Measurements from ENCODE around the gene RAP1GAP.

RAP1GAP gene

GRCh38 chr1:21599402-21599801, 69.8 kb downstream of the RAP1GAP start:
- DNase-seq (ENCODE audit: low read depth, low spot score): no peak
- in situ Hi-C loops (cut with HindIII; ENCODE audit: low sequenced_read_pairs): no loop called here
- H3K4me3 ChIP-seq (ENCODE audit: low read depth, low read length): no peak overlapping the region
- no peak for TF ChIP-seq CTCF (IDR thresholded peaks at IDR 0.05; ENCODE audit: low read depth, low read length)

GRCh38 chr1:21598904-21599303, 70.3 kb downstream of the RAP1GAP start:
- no peak for DNase-seq (ENCODE audit: low read depth, low spot score)
- no peak for TF ChIP-seq CTCF (IDR thresholded peaks at IDR 0.05; ENCODE audit: low read depth, low read length)
- in situ Hi-C loops (cut with HindIII; ENCODE audit: low sequenced_read_pairs): no loop called here
- no peak overlapping the region for H3K4me3 ChIP-seq (ENCODE audit: low read depth, low read length)

GRCh38 chr1:21598417-21598816, 70.7 kb downstream of the RAP1GAP start:
- no peak overlapping the region for H3K4me3 ChIP-seq (ENCODE audit: low read depth, low read length)

GRCh38 chr1:21597753-21598152, 71.4 kb downstream of the RAP1GAP start:
- no peak for TF ChIP-seq CTCF (IDR thresholded peaks at IDR 0.05; ENCODE audit: low read depth, low read length)
- in situ Hi-C loops (cut with HindIII; ENCODE audit: low sequenced_read_pairs): no loop called here
- H3K4me3 ChIP-seq (ENCODE audit: low read depth, low read length): no peak overlapping the region
- DNase-seq (ENCODE audit: low read depth, low spot score): no peak

More at GRCh38 chr1:21598417-21598816, 70.7 kb downstream of the RAP1GAP start:
- TF ChIP-seq CTCF (IDR thresholded peaks at IDR 0.05; ENCODE audit: low read depth, low read length): no peak
- in situ Hi-C loops (cut with HindIII; ENCODE audit: low sequenced_read_pairs): no loop called here
- DNase-seq (ENCODE audit: low read depth, low spot score): no peak

GRCh38 chr1:21596628-21597027, 72.5 kb downstream of the RAP1GAP start:
- in situ Hi-C loops (cut with HindIII; ENCODE audit: low sequenced_read_pairs): no loop called here
- no peak for DNase-seq (ENCODE audit: low read depth, low spot score)
- TF ChIP-seq CTCF (IDR thresholded peaks at IDR 0.05; ENCODE audit: low read depth, low read length): no peak
- H3K4me3 ChIP-seq (ENCODE audit: low read depth, low read length): no peak overlapping the region

GRCh38 chr1:21596174-21596573, 73.0 kb downstream of the RAP1GAP start:
- no peak for DNase-seq (ENCODE audit: low read depth, low spot score)
- TF ChIP-seq CTCF (IDR thresholded peaks at IDR 0.05; ENCODE audit: low read depth, low read length): no peak
- in situ Hi-C loops (cut with HindIII; ENCODE audit: low sequenced_read_pairs): no loop called here
- no peak overlapping the region for H3K4me3 ChIP-seq (ENCODE audit: low read depth, low read length)
